Measurements from ENCODE around the gene CDC42EP2. TPM values are rescaled to one million over a fixed set of nuclear protein-coding genes. Genes with fewer than 3 reads are reported as not detected.

Gene CDC42EP2
- polyA plus RNA-seq, 2 of the 4 experiments (the other 2 are of a cell fraction): 3.0 to 8.5 TPM

GRCh38 chr11:65266210-65266609 is 48.5 kb upstream of the CDC42EP2 start:
- FAIRE-seq (no peak), DNase-seq (ENCODE audit: low read depth in 1 of 2, low spot score in 1 of 2) (no peak), ATAC-seq (no peak)
- no peak overlapping the region for H3K4me2 ChIP-seq
- ChIA-PET POLR2A (interaction anchor here (1.5 kb wide), 1 partner anchor 67 kb away, joined by 3 read pairs; the partner anchor contains the start of gene DPF2), CTCF (interaction anchor here (1.6 to 76.3 kb wide), 6 partner anchors 8 to 132 kb away, joined by 3 to 3090 read pairs (median 18); partner anchors contain the start of genes CAPN1, CDC42EP2, DPF2 and SYVN1)
- no peaks in the 10 kb centered on the region for H3K9me3 ChIP-seq
- peaks cover 7% of the 10 kb centered on the region for H3K4me1 ChIP-seq
- no peak overlapping the region for H3K27ac ChIP-seq
- no peak overlapping the region for H3K4me3 ChIP-seq
- TF ChIP-seq CBX8 (IDR thresholded peaks at IDR 0.05) (no peak), FOSB (CRISPR knock-in tag; IDR thresholded peaks at IDR 0.05) (no peak), NFE2L2 (conservative IDR thresholded peaks at IDR 0.05; ENCODE audit: low read length) (no peak), ZNF302 (CRISPR knock-in tag; IDR thresholded peaks at IDR 0.05) (no peak), RAD21 (conservative IDR thresholded peaks at IDR 0.05 in 1 of 2, IDR thresholded peaks at IDR 0.05 in 1 of 2) (peak in 1 of 2 experiments; percentile 14; a peak in 1 of 5 replicates)
- TF ChIP-seq, protein P1, sequence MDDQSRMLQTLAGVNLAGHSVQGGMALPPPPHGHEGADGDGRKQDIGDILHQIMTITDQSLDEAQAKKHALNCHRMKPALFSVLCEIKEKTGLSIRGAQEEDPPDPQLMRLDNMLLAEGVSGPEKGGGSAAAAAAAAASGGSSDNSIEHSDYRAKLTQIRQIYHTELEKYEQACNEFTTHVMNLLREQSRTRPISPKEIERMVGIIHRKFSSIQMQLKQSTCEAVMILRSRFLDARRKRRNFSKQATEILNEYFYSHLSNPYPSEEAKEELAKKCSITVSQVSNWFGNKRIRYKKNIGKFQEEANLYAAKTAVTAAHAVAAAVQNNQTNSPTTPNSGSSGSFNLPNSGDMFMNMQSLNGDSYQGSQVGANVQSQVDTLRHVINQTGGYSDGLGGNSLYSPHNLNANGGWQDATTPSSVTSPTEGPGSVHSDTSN (IDR thresholded peaks at IDR 0.05): no peak
- TF ChIP-seq, protein P2, sequence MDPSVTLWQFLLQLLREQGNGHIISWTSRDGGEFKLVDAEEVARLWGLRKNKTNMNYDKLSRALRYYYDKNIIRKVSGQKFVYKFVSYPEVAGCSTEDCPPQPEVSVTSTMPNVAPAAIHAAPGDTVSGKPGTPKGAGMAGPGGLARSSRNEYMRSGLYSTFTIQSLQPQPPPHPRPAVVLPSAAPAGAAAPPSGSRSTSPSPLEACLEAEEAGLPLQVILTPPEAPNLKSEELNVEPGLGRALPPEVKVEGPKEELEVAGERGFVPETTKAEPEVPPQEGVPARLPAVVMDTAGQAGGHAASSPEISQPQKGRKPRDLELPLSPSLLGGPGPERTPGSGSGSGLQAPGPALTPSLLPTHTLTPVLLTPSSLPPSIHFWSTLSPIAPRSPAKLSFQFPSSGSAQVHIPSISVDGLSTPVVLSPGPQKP (IDR thresholded peaks at IDR 0.05; ENCODE audit: low read depth, low read length): no peak
- WGBS (ENCODE audit: missing lambda C conversion rate): 70% methylated on average over 2 of the region's 2 CpGs

- Histone ChIP-seq H3K9me3 (no peaks in the 10 kb centered on the region), H3K4me1 (peaks cover 48% of the 10 kb centered on the region), H3K4me3 (no peak overlapping the region), H3K4me2 (peak overlapping the region; percentile 61), H3K27ac (peak overlapping the region; percentile 23 to 69; a peak in 4 of 6 replicates)
- FAIRE-seq (no peak), DNase-seq (ENCODE audit: low read depth in 1 of 2, low spot score in 1 of 2) (peak; percentile 66 to 85), ATAC-seq (peak; percentile 88 to 89)
- CTCF ChIA-PET: interaction anchor here (0.5 to 76.3 kb wide), 25 partner anchors 10 to 934 kb away, joined by 3 to 3090 read pairs (median 4); partner anchors contain the start of genes CDC42EP2, DPF2, POLA2 and TIGD3
- POLR2A ChIA-PET: interaction anchor here (0.6 to 2.6 kb wide), 16 partner anchors 13 to 232 kb away, joined by 3 to 62 read pairs (median 4); partner anchors contain the start of genes CDC42EP2, DPF2, FAU and MRPL49
- WGBS (ENCODE audit: missing lambda C conversion rate): 31% methylated on average over 6 of the region's 6 CpGs
- no peak for TF ChIP-seq NR3C1 (IDR thresholded peaks at IDR 0.05)
- TF ChIP-seq FOSB (CRISPR knock-in tag; IDR thresholded peaks at IDR 0.05): no peak
- TF ChIP-seq, protein P1 (IDR thresholded peaks at IDR 0.05): 0 out of 2 replicates have a peak, but pooled peaks have one; percentile 54
- TF ChIP-seq, protein P3, sequence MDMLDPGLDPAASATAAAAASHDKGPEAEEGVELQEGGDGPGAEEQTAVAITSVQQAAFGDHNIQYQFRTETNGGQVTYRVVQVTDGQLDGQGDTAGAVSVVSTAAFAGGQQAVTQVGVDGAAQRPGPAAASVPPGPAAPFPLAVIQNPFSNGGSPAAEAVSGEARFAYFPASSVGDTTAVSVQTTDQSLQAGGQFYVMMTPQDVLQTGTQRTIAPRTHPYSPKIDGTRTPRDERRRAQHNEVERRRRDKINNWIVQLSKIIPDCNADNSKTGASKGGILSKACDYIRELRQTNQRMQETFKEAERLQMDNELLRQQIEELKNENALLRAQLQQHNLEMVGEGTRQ (IDR thresholded peaks at IDR 0.05): no peak
- no peak; the same call in 1 of the 2 replicates for TF ChIP-seq FOSL2 (IDR thresholded peaks at IDR 0.05)
- TF ChIP-seq FOSL2 (CRISPR knock-in tag; IDR thresholded peaks at IDR 0.05): peak; percentile 65
- TF ChIP-seq RCOR1 (IDR thresholded peaks at IDR 0.05; ENCODE audit: low read depth, low read length): no peak
- no peak for TF ChIP-seq MAFK (IDR thresholded peaks at IDR 0.05; ENCODE audit: partially characterized antibody)
- peak; percentile 96 for TF ChIP-seq CTCF (IDR thresholded peaks at IDR 0.05)
- no peak for TF ChIP-seq HMGXB4 (CRISPR knock-in tag; IDR thresholded peaks at IDR 0.05; ENCODE audit: borderline replicate concordance)
- TF ChIP-seq RAD21 (conservative IDR thresholded peaks at IDR 0.05 in 1 of 2, IDR thresholded peaks at IDR 0.05 in 1 of 2): peak; percentile 99
- no peak for TF ChIP-seq NFE2L2 (conservative IDR thresholded peaks at IDR 0.05; ENCODE audit: low read length)
- no peak for TF ChIP-seq CHD2 (IDR thresholded peaks at IDR 0.05; ENCODE audit: low read length, partially characterized antibody)
- peak; percentile 97 for TF ChIP-seq SMC3 (IDR thresholded peaks at IDR 0.05)
- TF ChIP-seq JUN (IDR thresholded peaks at IDR 0.05): peak in 1 of 2 experiments; percentile 42; a peak in 1 of 5 replicates
- peak; percentile 65; the same call in 1 of the 2 replicates for TF ChIP-seq GATA3 (IDR thresholded peaks at IDR 0.05; ENCODE audit: borderline replicate concordance)
- TF ChIP-seq HOXB13 (CRISPR knock-in tag; IDR thresholded peaks at IDR 0.05; ENCODE audit: low read depth): no peak
- TF ChIP-seq CEBPB (IDR thresholded peaks at IDR 0.05): 0 out of 4 replicates have a peak, but pooled peaks of 1 of the 2 experiments have one; percentile 46
- no peak for TF ChIP-seq SREBF2 (IDR thresholded peaks at IDR 0.05)
- no peak for TF ChIP-seq POLR2AphosphoS2 (conservative IDR thresholded peaks at IDR 0.05; ENCODE audit: low read length)
- TF ChIP-seq, protein P4, sequence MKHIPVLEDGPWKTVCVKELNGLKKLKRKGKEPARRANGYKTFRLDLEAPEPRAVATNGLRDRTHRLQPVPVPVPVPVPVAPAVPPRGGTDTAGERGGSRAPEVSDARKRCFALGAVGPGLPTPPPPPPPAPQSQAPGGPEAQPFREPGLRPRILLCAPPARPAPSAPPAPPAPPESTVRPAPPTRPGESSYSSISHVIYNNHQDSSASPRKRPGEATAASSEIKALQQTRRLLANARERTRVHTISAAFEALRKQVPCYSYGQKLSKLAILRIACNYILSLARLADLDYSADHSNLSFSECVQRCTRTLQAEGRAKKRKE (CRISPR knock-in tag; IDR thresholded peaks at IDR 0.05; ENCODE audit: low read depth): no peak
- no peak for TF ChIP-seq POLR2A (IDR thresholded peaks at IDR 0.05; ENCODE audit: low read length)
Measured at GRCh38 chr11:65274735-65275682, 39.7 kb upstream of the CDC42EP2 start.

Measured in A549 (cell line).